ENCODE data around the gene CHADL.

- no peak for TF ChIP-seq CTCF (conservative IDR thresholded peaks at IDR 0.05)
- TF ChIP-seq ZFX (IDR thresholded peaks at IDR 0.05), result no peak
Observed at GRCh38 chr22:41222846-41223507, 17.8 kb downstream of the CHADL start.
